GM15510 (cell line): ENCODE measurements around the gene VPS54.

ENCODE experiments used
- POLR2A ChIP-seq: IDR thresholded peaks from 3 replicates; pipeline ENCODE4 v1.6.1; 2011; ENCODE audit warnings: borderline replicate concordance; ENCODE audit not compliant: insufficient read length; ENCODE audit errors: extremely low read depth

Gene VPS54

GRCh38 chr2:64007924-64008323 is 11.3 kb downstream of the VPS54 start:
- no peak for TF ChIP-seq POLR2A

DNA sequence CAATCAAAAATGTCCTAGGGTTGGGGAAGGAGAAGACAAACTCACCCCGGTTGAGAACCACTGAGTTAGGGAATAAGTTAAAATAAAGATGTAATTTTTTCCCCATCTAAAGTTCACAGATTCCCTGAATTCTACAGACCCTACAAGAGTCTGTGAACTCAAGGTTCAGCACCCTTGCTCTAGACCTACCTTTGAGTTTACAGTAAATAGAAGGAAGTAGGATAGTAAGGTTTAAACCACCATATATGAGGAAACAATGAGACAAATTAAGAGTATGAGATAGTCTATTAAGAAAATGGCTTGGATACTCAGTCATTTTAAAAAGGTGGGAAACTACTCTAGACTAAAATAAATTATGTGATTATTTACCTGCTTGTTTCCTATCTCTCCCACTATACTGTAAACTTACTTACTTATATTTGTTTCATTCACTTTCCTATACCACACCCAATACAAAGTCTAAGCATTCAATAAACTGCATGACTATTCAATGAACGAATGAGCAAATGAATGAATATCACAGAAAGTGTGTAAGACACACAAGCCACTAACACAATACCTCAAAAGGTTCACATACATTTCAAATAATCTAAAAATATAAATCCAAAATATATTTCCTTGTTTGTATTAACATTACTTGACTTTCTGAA is 13.4 kb downstream of the VPS54 start:
- no peak for TF ChIP-seq POLR2A

DNA sequence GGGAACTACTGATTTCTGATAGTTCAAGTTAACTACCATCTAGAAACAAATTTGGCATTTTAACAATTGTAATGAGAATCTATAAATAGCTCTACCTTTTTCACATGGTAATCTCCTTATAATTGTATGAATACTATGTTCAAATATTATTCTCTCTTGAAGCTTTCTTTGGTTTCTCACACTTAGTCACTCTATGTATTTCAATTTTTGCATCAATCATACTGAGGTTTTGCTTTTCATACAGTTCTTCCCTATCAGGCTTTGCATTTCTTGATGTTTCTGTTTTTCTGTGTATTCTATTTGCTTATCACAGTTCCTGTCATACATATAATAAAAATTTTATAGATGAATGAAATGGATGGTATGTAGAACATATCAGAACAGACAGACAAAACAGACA is 16.0 kb downstream of the VPS54 start:
- TF ChIP-seq POLR2A, result no peak

DNA sequence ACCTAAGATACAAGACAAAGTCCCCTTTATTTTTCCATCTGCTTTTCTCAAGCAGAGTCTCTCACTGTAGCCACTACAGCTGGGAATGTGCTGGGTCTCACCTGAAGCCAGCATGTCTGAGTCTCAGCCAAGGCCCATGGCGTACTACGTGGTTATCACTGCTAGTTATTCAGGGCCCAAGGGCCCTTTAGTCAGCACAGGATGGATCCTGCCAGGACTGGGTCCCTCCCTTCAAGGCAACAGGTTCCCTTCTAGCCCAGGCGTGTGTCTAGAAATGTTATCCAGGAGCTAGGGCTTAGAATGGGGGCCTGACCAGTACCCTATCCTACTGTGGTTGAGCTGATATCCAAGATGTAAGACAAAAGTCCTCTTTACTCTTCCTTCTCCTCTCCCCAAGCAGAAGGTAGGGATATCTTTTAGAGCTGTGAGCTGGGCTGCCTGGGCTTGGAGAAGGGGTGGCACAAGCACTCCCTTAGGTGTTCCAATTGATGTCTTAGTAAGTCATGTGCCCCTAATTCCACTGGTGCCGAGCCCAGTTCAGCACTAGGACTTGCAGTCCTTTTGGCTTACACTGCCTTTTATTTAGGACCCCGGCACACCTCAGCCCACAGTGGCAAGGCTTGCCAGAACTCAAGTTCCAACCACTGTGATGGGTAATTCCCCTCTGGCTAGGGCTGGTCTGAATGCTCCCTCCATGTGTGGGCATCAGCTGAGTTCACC is 17.7 kb downstream of the VPS54 start:
- TF ChIP-seq POLR2A, result no peak

DNA sequence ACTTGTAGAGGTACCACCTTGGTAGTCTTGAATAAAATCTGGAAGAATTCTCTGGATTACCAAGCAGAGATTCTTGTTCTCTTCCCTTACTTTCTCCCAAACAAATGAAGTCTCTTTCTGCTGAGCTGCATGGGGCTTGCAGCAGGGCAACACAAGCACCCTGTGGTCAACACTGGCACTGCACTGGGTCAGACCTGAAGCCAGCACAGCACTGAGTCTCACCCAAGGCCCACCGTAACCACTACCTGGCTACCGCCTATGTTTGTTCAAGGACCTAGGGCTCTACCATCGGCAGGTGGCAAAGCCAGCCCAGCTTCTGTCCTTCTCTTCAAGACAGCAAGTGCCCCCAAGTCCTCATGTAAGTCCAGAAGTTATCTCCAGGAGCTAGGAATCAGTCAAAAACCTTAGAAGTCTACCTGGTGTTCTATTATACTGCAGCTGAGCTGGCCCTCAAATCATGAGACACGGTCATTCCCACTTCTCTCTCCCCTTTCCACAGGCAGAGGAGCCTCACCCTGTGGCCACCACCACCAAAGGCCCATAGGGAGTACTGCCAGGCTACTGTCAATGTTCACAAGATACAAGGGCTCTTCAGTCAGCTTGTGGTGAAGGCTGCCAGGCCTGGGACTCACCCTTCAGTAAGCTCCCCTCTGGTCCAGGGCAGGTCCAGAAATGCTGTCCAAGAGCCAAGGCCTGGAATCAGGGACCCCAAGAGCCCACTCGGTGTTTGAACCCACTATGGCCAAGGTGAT is 18.4 kb downstream of the VPS54 start:
- no peak for TF ChIP-seq POLR2A

DNA sequence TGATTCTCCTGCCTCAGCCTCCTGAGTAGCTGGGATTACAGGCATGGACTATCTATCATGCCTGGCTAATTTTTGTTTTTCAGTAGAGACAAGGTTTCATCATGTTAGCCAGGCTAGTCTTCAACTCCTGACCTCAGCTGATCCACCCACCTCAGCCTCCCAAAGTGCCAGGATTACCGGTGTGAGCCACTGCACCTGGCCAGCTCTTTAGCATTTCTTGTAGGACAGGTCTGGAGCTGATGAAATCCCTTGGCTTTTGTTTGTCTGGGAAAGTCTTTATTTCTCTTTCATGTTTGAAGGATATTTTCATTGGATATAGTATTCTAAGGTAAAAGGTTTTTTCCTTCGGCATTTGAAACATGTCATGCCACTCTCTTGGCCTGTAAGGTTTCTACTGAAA is 20.2 kb downstream of the VPS54 start:
- no peak for TF ChIP-seq POLR2A

DNA sequence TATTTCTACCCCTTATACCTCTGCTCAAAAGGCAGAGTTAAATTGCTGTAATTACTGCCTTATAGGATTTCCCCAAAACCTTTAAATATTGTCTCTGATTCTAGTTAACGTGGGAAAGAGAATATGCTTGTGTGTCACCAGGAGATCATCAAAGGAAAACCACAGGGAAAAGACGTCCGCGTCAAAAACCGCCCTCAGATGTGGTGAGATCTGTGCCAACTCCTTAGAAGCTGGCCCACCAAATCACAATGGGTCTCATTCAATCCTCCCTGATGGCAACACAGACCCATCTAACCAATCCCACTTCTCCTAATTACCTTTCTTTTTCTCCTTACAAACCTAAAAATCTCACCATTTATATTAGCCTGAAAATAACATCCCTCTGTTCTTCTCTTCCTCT is 25.4 kb downstream of the VPS54 start:
- TF ChIP-seq POLR2A, result no peak

DNA sequence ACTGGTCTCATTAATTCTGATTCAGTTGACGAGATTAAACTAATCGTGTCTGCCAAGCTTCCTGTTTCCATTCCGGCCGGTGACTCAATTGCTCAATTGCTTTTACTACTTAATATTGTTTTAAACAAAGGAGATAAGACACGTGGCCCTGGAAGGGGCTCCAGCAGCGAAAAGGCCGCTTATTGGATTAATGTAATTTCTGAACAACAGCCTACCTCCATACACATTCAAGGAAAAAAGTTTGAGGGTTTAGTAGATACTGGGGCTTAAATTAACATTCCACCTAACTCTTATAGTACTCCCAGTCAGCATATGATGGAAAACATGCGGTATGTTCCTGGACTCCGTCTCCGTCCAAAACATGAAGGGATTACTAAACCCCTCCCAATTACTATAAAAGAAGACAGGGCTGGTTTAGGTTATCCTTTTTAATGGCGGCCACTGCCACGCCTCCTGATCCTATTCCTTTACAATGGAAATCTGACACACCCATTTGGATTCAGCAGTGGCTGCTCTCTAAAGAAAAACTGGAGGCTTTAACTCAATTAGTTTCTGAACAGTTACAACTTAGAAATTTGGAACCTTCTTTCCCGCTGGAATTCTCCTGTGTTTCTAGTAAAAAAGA is 27.1 kb downstream of the VPS54 start:
- TF ChIP-seq POLR2A, result no peak

GRCh38 chr2:63990072-63990471 is 29.2 kb downstream of the VPS54 start:
- no peak for TF ChIP-seq POLR2A

DNA sequence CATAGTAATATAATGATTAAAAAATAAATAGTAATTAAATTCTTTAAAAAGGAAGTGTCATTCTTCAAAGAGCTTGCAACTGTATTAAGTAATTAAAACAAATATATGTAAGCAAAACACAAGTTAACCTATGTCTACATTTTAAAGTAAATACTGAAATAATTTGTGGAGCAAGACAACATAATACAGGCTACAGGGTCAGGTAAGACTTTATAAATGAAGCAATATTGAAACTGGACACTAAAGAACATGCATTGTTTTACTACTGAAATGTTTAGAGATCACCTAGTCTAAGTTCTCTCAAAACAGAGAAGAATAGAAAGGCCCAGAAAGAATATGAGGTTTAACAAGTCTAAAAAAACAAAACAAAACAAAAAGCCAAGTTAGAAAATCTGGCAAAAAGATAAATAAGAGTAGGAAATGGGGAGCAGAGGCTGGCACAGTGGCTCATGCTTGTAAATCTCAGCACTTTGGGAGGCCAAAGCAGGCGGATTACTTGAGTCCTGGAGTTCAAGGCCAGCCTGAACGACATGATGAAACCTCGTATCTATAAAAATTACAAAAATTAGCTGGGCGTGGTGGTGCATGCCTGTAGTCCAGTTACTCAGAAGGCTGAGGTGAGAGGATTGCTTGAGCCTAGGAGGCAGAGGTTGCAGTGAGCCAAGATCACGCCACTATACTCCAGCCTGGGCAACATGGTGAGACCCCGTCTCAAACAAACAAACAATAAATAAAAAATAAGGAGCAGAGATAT is 34.4 kb downstream of the VPS54 start:
- TF ChIP-seq POLR2A, result no peak

DNA sequence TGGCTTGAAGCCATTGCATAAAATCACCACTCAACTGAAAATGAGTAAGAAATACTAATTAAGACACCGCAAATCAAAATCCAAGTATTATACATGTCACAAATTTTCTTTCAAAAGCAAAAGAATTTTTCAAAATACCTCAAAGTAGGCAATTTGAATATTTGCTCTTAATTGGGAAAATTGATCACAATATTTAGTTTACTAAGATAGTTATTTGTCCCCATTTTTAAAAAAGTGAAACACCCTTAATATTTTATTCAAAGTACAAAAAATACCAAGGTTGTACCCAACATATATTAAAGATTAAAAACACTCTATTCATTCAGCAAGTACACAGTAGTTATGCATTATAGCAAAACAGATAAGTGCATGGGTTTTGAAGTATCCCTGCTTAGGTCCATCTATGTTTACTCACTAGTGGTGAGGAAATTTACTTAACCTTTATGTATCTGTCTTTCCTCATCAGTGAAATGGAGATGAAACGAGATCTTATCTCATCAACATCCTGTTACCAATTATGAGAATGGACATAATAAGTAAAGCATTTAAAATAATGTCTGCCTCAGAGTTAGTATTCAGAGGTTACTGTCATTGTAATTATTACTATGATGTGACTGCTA is 35.1 kb downstream of the VPS54 start:
- TF ChIP-seq POLR2A, result no peak

DNA sequence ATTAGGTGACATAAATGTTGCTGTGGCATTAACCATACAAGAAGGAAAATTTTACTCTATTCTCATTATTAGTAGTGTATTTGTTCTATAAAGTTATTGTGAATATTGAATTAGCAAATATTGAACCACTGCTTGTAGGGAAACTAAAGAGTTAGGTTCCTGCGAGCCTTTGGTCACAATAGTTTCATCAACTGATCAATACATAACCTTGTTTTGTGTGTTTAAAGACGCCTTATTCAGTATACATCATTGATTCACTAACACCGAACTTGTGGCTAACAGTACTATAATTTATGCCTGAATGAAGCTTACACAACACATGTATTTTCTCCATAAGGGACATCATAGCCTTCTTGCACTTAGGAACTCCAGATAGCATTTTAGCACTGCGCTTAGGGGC is 36.9 kb downstream of the VPS54 start:
- TF ChIP-seq POLR2A, result no peak

DNA sequence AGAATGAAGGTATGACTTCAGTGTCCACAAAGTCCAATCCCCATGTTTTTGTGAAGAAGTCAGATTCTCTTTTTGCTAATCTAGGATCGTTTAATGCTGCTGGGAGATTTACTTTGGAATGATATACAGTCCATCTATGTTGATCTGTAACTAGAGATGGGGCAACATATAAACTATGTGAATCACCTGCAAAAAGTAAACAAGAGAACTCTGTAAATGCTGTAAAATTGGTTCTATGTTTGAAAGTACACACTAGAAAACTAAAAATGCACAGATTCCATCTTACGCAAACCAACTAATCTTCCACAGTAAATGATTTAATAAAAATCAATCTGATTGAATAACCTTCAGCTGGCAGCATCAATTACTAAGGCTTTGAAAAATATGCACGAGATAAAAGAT is 37.5 kb downstream of the VPS54 start:
- TF ChIP-seq POLR2A, result no peak

DNA sequence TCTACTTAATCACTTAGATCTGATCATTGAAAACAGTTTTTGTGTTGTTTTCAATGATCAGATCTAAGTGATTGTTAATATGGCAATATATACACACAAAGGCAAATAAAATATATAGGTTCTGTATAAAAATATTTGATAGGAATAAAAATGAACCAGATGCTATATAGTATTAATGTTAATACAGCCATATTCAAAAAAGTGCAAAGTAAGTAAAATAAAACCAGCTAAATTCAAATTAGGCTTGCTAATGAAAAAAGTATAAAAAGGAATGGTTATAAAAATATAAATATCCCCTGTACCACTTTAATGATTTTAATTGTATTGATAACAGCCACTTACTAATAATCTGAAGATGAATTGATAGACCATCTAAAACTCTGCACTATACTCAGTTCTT is 38.4 kb downstream of the VPS54 start:
- no peak for TF ChIP-seq POLR2A
